PC-3 (cell line): ENCODE results near the gene DLGAP1. TPM values are rescaled to one million over a fixed set of nuclear protein-coding genes. Genes with fewer than 3 reads are reported as not detected.

Experiments
- ATAC-seq: fragments of 200-7000 bp; cut with Tn5 transposase; 2 replicates; pipeline ENCODE4 v1.9.1; 2020; ENCODE audit warnings: mild to moderate bottlenecking, moderate library complexity
- BruUV-seq: library from RNA; stranded (reverse); fragments of 400-500 nt; replicated peaks from 2 replicates; lab custom pipeline; 2021; lab: Mats Ljungman, UMichigan
- CTCF ChIA-PET: fragments of 300-600 bp; sonication (Branson Sonifier 250); formaldehyde crosslinking; loops from one replicate; lab custom pipeline; 2022; ENCODE audit warnings: antibody characterized with exemption; lab: Charles Lee
- POLR2A ChIA-PET: fragments of 300-600 bp; sonication (Branson Sonifier 250); formaldehyde crosslinking; loops from one replicate; lab custom pipeline; 2022; ENCODE audit warnings: antibody characterized with exemption; ENCODE audit not compliant: unreplicated experiment; lab: Charles Lee
- DNase-seq: peaks from one replicate; pipeline ENCODE4 v3.0.0-alpha.2; 2015
- H2AFZ ChIP-seq: fragments of 300-600 bp; sonication (generic); 2 replicates; pipeline ENCODE4 v1.6.0; 2016; ENCODE audit warnings: antibody characterized with exemption, low read length
- H3F3A ChIP-seq: fragments of 300-600 bp; sonication (generic); one replicate; pipeline ENCODE4 v1.6.0; 2017; ENCODE audit warnings: antibody characterized with exemption, low read length, control low read depth, mild to moderate bottlenecking; ENCODE audit not compliant: unreplicated experiment
- H3K27ac ChIP-seq: fragments of 300-600 bp; sonication (generic); 2 replicates; pipeline ENCODE4 v1.5.1; 2016; ENCODE audit warnings: mild to moderate bottlenecking, low read length
- H3K27me3 ChIP-seq: fragments of 300-600 bp; sonication (generic); 2 replicates; pipeline ENCODE4 v1.6.1; 2016; ENCODE audit warnings: low read length, mixed read lengths
- H3K36me3 ChIP-seq: fragments of 300-600 bp; sonication (generic); 2 replicates; pipeline ENCODE4 v1.6.1; 2016; ENCODE audit warnings: low read depth, mixed run types, low read length, mixed read lengths
- H3K4me1 ChIP-seq: fragments of 300-600 bp; sonication (generic); 2 replicates; pipeline ENCODE4 v1.5.1; 2016; ENCODE audit warnings: low read length; ENCODE audit not compliant: insufficient read depth
- H3K4me2 ChIP-seq: fragments of 300-600 bp; sonication (generic); 2 replicates; pipeline ENCODE4 v1.6.0; 2016; ENCODE audit warnings: low read length
- H3K4me3 ChIP-seq: fragments of 300-600 bp; sonication (generic); 2 replicates; pipeline ENCODE4 v1.5.1; 2016; ENCODE audit warnings: mild to moderate bottlenecking, low read length, mixed read lengths
- H3K79me2 ChIP-seq: fragments of 300-600 bp; sonication (generic); 2 replicates; pipeline ENCODE4 v1.6.1; 2017; ENCODE audit warnings: low read length, mixed read lengths
- H3K9ac ChIP-seq: fragments of 300-600 bp; sonication (generic); 2 replicates; pipeline ENCODE4 v1.6.0; 2016; ENCODE audit warnings: mild to moderate bottlenecking, low read length
- H3K9me2 ChIP-seq: fragments of 300-600 bp; sonication (generic); replicated peaks from 2 replicates; pipeline ENCODE4 v1.6.1; 2016; ENCODE audit warnings: mixed run types, low read length, mixed read lengths
- H3K9me3 ChIP-seq: fragments of 300-600 bp; sonication (generic); 2 replicates; pipeline ENCODE4 v1.6.1; 2016; ENCODE audit warnings: low read length, mixed read lengths
- H4K20me1 ChIP-seq: fragments of 300-600 bp; sonication (generic); 2 replicates; pipeline ENCODE4 v1.6.1; 2016; ENCODE audit warnings: low read length, mixed read lengths
- EZH2 ChIP-seq: fragments of 300-600 bp; sonication (generic); IDR thresholded peaks from one replicate; pipeline ENCODE4 v1.6.1; 2017; ENCODE audit warnings: antibody characterized with exemption, mild to moderate bottlenecking, low read length; ENCODE audit not compliant: unreplicated experiment
- EZH2phosphoT487 ChIP-seq: fragments of 300-600 bp; sonication (generic); IDR thresholded peaks from 2 replicates; pipeline ENCODE4 v1.6.1; 2018; ENCODE audit warnings: mild to moderate bottlenecking, antibody characterized with exemption, low read length, borderline replicate concordance
- intact Hi-C: fragments of 100-400 bp; cut with micrococcal nuclease; formaldehyde crosslinking; loops from 2 replicates; pipeline ENCODE4 v1.9.0; 2023
- total RNA-seq: library from RNA; depleted of rRNA; stranded (reverse); fragments of >200 nt; gene quantifications from 2 replicates; pipeline ENCODE4 v1.2.3, GENCODE V29; 2014
- TF ChIP-seq, protein P1 (sequence below): fragments of 300-600 bp; sonication (generic); conservative IDR thresholded peaks from 2 replicates; pipeline ENCODE4 v1.5.1; 2017; ENCODE audit warnings: antibody characterized with exemption, low read depth, mild to moderate bottlenecking, low read length

Gene DLGAP1
- total RNA-seq, 1 experiment from 2014 or later = not detected

DNA sequence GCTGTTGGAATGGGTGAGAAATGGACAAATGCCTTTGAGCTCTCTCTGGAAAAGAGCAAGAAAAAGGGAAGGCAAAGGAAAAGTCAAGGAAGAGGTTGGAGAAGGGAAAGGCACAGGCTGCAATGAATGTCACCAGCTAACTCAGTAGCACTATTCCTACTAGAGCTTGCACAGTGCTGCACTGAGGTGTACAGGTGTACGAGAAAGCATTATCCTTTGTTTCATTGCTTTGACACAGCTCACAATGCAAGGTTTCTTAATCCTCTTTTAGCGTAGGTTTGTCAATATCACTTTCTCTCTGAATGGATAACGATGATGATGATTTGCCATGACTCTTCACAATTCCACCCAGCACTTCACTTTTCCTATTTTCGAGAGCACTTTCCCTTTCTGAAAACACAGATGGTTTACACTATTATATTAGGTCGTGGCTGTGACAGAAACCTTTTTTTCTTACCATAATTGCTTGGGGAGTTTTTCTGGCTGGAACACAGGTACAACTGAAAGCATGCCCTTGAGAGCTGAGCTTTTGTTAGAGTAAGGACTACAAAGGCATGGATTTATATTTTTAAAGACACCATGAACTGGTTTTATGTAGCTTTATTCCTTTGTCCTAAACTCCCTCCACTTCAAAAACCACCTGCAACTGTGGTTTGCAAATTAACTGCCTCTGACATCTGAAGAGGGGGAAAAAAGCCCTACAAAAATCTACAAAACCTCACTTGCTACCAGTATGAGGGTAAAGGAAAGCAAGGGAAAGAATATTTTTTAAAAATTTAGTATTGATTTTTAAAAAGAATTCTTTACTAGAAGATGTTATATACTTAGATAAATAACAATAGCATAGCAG lies 739.7 kb downstream of the DLGAP1 start:
- Histone ChIP-seq H3K79me2 (no peaks in the 10 kb centered on the region), H3K9me2 (no peaks in the 10 kb centered on the region), H3K9me3 (no peaks in the 10 kb centered on the region), H2AFZ (no peak overlapping the region), H3K27me3 (peaks cover 64% of the 10 kb centered on the region), H3K36me3 (no peaks in the 10 kb centered on the region), H3K4me3 (no peak overlapping the region), H3K9ac (no peak overlapping the region), H3K4me1 (no peaks in the 10 kb centered on the region), H3F3A (no peaks in the 10 kb centered on the region), H3K27ac (no peak overlapping the region), H3K4me2 (no peak overlapping the region), H4K20me1 (no peaks in the 10 kb centered on the region)
- ChIA-PET POLR2A (no interaction called here), CTCF (interaction anchor here (0.6 kb wide), 1 partner anchor 941 kb away, joined by 3 read pairs; no protein-coding TSS in a partner anchor)
- BruUV-seq = no TSS peak
- TF ChIP-seq, protein P1, sequence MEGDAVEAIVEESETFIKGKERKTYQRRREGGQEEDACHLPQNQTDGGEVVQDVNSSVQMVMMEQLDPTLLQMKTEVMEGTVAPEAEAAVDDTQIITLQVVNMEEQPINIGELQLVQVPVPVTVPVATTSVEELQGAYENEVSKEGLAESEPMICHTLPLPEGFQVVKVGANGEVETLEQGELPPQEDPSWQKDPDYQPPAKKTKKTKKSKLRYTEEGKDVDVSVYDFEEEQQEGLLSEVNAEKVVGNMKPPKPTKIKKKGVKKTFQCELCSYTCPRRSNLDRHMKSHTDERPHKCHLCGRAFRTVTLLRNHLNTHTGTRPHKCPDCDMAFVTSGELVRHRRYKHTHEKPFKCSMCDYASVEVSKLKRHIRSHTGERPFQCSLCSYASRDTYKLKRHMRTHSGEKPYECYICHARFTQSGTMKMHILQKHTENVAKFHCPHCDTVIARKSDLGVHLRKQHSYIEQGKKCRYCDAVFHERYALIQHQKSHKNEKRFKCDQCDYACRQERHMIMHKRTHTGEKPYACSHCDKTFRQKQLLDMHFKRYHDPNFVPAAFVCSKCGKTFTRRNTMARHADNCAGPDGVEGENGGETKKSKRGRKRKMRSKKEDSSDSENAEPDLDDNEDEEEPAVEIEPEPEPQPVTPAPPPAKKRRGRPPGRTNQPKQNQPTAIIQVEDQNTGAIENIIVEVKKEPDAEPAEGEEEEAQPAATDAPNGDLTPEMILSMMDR = no peak
- TF ChIP-seq EZH2 = no peak
- TF ChIP-seq EZH2phosphoT487 = no peak
- DNase-seq = no peak
- intact Hi-C loops = no loop called here
- no peak for ATAC-seq

DNA sequence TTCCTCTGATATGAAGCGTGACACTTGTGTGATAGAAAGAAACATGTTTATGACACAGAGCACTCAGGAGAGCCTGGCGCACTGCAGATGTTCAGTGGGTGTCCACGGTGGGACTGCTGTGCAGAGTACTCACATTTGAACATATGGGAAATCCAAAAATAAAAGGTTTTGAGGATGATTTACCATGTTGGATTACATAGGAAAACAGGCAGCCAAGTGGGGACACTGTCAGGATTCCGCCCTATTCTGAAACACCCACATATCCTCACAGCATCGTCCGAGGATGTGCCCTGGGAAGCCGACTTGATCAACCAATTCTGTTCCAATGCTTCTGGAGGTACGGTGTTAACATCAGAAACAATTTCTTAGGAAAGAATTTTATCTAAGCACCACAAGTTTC lies 741.4 kb downstream of the DLGAP1 start:
- ATAC-seq (no peak), DNase-seq (no peak)
- Histone ChIP-seq H3K9me2 (no peaks in the 10 kb centered on the region), H3K4me3 (no peak overlapping the region), H2AFZ (no peak overlapping the region), H3K9me3 (no peaks in the 10 kb centered on the region), H3K9ac (no peak overlapping the region), H4K20me1 (no peaks in the 10 kb centered on the region), H3K4me2 (no peak overlapping the region), H3K4me1 (no peaks in the 10 kb centered on the region), H3K36me3 (no peaks in the 10 kb centered on the region), H3K79me2 (no peaks in the 10 kb centered on the region), H3K27me3 (peaks cover 55% of the 10 kb centered on the region), H3F3A (no peaks in the 10 kb centered on the region), H3K27ac (no peak overlapping the region)
- CTCF ChIA-PET = no interaction called here
- intact Hi-C loops = no loop called here
- TF ChIP-seq, protein P1 = no peak
- TF ChIP-seq EZH2phosphoT487 (no peak), EZH2 (no peak)
- POLR2A ChIA-PET = no interaction called here
- no TSS peak for BruUV-seq

DNA sequence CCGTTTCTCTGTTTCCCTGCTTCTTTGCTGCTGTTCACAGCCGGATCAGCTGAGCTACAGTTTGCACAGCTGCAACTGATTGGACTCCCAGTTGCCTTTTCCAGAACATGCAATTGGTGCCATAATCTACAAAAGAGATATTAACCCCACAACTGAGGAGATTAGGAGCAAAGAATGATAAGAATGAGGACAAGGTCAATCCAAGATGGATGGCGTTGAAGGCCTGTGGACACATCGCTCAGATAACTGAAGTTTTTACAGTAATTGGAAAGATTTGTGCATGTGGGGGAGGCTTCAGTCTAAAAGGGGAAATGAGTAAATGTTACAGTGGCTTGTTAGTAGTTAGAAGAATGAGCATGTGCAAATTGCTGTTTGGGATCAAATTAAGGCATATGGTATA lies 741.9 kb downstream of the DLGAP1 start:
- no TSS peak for BruUV-seq
- H3K4me3 ChIP-seq = no peak overlapping the region
- ATAC-seq (no peak), DNase-seq (no peak)
- intact Hi-C loops = no loop called here
- no peaks in the 10 kb centered on the region for H3K36me3 ChIP-seq
- no peaks in the 10 kb centered on the region for H3F3A ChIP-seq
- H3K27me3 ChIP-seq = peaks cover 58% of the 10 kb centered on the region
- no peak overlapping the region for H3K27ac ChIP-seq
- no peaks in the 10 kb centered on the region for H3K79me2 ChIP-seq
- no peak overlapping the region for H3K9ac ChIP-seq
- ChIA-PET CTCF (no interaction called here), POLR2A (no interaction called here)
- no peaks in the 10 kb centered on the region for H3K4me1 ChIP-seq
- no peaks in the 10 kb centered on the region for H3K9me2 ChIP-seq
- TF ChIP-seq, protein P1 = no peak
- TF ChIP-seq EZH2phosphoT487 (no peak), EZH2 (no peak)
- H4K20me1 ChIP-seq = no peaks in the 10 kb centered on the region
- no peaks in the 10 kb centered on the region for H3K9me3 ChIP-seq
- H3K4me2 ChIP-seq = no peak overlapping the region
- no peak overlapping the region for H2AFZ ChIP-seq
